ENCODE measurements around the gene DNAH7.

DNAH7 gene

GRCh38 chr2:196077821-196078220, 9.2 kb upstream of the DNAH7 start:
- no peak for DNase-seq (ENCODE audit: low read depth)

GRCh38 chr2:196076778-196077568, 8.3 kb upstream of the DNAH7 start:
- DNase-seq (ENCODE audit: low read depth), result no peak

DNA sequence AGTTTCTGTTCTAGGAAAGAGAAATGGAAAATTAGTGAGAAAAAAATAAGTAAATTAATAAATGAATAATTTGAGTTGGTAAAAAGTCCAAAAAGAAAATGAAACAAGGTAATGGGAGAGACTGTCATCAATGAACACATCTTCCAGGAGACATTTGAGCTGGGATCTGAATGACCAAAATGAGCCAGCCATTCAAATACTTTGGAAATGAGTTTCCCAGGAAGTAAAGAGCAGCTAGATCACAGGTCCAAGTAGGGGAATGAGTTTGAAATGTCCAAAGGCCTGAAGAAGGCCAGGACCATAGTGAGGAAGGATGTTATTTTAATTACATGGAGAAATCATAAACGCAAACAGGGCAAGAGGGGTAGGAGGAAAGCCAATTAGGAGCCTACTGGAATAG, 6.6 kb upstream of the DNAH7 start:
- no peak for DNase-seq (ENCODE audit: low read depth)

DNA sequence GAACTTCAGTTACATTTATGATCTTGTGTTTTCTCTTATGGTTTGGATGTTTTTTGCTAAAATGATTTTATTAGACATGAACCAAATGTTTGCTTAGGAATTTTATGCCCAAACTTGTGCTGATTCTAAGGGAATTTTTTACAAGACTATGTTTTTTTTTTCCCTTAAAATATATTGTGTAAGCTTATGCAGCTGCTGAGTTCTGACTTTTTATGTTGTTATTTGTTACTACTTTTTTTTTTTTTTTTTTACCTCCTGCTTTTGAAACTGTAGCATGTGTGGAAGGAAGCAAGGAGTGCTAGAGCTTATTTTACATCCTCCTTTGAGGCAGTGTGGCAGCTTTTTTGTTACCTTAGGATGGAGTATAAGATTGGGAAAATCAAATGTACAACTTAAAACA, 6.0 kb upstream of the DNAH7 start:
- DNase-seq (ENCODE audit: low read depth), result no peak

DNA sequence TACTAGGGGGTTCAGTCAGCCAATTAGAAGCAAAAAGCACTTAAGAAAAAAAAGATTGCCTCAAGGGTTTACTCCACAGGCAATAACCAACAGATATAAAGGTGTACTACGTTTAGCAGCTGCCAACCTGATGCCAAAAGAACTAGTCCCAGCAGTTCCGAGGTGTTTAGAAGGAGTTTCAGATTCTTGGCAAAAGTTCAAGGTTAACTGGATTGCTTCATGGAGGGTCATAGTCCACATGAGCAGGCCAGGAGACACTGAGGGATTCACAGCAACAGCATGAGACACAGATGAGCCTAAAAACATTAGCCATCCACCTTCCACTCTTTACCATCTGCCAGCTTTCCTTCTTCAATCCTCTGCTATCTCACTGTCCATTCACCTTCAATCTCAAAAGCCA, 4.9 kb upstream of the DNAH7 start:
- DNase-seq (ENCODE audit: low read depth), result no peak

DNA sequence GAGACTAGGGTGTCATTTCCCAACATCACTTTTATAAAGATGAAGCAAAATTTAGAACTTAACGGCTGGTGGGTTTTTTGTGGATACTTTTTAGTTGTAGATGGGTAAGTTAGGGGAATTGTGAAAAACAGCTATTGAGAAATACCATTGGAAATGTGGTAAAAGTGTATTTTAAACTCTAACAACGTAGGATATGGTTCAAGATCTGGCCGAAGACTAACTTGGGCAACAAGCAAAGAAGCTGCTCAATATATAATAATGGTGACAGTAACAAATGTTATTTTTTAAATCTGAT, 1.6 kb downstream of the DNAH7 start:
- DNase-seq (ENCODE audit: low read depth), result no peak

DNA sequence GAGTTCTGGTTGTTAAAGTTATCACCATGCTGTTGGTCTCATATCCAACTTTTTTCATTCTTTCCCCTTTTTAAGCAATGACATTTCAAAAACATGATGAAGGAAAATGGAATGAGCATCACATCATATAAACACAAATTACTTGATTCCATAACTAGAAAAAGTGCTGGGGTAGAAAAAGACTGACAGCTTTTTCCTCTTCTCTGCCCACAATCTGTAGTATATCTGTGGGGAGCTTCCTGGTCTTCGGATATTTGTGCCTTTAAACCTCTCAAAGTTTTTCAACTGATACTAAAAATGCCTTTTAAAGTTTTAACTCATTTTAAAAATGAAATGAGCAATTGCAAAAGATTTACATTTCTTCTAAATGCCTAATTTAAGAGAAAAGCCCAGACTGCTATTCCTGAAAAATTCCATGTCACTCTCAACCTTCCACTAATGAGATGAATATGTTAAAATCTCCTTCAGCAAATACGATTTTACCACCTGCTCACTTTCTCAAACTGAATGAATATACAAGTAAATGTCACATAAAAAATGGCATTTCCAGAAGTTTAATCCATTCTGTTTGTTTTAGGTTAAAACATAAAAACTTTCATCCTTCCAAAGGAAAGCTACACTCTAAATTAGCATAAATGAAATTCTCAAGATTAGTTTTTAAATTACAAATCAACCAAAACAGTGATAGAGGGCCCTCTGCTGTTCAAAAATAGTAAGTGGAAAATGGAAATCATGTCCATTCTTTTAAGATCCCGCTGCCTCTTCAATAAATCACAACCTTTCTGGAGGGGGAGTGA, 2.1 kb downstream of the DNAH7 start:
- DNase-seq (ENCODE audit: low read depth), result no peak

- no peak for DNase-seq (ENCODE audit: low read depth)
These were observed 4.9 kb downstream of the DNAH7 start for GRCh38 chr2:196063773-196064172.

GRCh38 chr2:196059491-196059960, 9.1 kb downstream of the DNAH7 start:
- DNase-seq (ENCODE audit: low read depth), result no peak

DNA sequence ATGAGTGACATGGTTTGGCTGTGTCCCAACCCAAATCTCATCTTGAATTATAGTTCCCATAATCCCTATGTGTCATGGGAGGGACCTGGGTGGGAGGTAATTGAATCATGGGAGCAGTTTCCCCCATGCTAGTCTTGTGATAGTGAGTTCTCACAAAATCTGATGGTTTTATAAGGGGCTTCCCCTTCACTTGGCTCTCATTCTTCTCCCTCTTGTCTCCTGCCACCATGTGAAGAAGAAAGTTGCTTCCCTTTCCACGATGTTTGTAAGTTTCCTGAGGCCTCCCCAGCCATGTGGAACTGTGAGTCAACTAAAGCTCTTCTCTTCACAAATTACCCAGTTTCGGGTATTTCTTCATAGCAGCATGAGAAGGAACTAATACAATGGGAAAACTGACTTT, 14.0 kb downstream of the DNAH7 start:
- DNase-seq (ENCODE audit: low read depth), result no peak

DNA sequence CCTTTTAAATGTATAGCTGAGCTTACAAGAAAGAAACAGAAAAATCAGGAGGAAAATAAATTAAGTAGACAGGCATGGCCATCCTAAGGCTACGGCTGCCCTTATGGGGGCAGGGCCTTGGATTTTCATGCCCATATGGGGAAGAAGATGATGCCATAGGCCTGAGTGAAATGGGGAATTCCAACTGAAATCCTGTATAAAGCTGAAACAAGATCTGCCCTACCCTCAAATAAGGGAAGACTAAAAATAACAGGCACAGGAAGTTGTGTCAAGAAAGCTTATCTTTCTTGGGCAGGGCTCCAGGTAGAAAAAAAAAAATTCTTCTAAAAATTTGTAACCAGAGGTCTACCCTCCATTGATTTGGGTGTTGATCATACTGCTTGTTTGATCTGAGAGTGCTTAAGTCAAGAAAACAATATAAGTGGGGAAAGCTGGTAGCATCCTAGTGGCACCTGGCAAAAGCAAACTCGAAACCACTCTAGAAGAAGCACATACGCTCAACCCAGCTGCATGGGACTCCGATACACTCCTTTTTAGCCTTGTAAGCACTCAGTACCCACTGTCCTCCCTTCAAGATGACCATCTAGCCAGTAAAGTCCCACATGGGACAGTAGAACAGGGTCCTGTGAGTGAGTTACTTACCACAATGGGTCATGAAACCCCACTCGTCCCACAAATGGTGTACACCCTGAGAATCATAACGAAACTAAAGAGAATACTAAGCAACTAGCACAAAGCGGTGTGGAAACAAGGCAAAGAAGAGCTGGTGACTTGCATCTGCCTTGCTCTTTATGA, 22.3 kb downstream of the DNAH7 start:
- no peak for DNase-seq (ENCODE audit: low read depth)

DNA sequence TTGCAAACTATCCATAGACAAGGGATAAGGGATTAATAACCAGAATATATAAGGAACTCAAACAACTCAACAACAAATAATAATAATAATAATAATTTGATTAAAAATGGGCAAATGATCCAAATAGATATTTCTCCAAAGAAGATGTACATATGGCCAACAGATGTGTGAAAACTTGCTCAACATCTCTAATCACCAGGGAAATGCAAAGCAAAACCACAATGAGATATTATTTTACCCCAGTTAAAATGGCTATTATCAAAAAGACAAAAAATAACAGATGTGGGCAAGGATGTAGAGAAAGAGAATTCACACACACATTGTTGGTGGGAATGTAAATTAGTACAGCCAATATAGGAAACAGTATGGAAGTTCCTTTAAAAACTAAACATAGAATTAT, 26.9 kb downstream of the DNAH7 start:
- DNase-seq (ENCODE audit: low read depth), result no peak

- no peak for DNase-seq (ENCODE audit: low read depth)
These were observed 28.4 kb downstream of the DNAH7 start for GRCh38 chr2:196040218-196040617.

DNA sequence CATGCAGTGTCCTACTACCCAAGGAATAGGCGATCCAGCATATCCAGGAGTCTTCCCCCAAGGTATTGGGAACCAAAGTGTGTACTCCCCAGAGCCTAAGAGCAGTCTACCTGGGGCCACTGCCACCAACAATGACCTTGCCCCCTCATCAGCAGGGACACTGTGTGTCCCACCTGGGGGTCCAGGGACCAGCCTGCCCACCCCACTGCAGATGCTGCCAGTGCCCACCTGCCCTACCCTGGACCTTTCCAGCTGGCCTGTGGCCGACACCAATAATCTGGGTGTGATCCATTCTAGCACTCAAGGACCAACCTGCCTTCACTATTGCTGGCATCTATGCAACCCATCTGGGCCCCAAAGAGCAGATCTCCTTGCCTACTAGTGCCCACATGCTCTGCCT, 32.2 kb downstream of the DNAH7 start:
- DNase-seq (ENCODE audit: low read depth), result no peak

DNA sequence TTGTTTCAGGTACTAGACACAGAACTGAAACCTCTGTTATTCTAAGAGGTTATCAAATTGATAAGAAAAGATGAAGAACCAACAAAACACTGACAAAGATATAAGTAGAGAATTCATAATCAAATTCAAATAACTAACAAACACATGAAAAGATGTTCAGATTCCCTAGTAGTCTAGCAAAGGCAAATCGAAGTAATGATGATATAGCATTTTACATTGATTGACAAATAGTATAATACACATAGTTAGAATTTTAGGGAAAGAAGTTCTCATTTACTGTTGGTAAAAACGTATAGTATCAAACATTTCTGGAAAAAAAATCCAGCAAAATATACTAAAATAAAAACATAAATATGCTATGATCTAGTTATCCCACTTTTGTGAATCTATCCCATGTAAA, 50.6 kb downstream of the DNAH7 start:
- no peak for DNase-seq (ENCODE audit: low read depth)

DNA sequence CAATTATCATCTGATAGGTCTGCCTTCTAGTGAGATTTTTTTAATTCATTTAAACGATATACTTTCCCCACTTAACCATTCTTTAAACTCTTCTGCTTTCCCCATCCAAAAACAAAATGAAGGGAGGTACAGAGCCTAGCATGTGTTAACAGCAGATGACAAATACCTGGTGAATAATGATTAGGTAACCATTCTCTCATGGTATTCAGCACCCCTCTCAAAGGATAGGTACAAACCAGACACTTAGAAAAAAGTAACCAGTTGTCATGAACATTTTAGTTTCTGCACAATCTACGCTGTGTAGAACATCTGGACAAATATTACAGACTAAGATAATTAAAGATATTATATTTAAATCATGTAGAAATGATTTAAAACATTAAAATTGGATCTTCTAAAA, 56.3 kb downstream of the DNAH7 start:
- DNase-seq (ENCODE audit: low read depth), result no peak

GRCh38 chr2:196000551-196000950, 68.1 kb downstream of the DNAH7 start:
- DNase-seq (ENCODE audit: low read depth), result no peak

- DNase-seq (ENCODE audit: low read depth), result no peak
These were observed 70.6 kb downstream of the DNAH7 start for GRCh38 chr2:195998070-195998469.

DNA sequence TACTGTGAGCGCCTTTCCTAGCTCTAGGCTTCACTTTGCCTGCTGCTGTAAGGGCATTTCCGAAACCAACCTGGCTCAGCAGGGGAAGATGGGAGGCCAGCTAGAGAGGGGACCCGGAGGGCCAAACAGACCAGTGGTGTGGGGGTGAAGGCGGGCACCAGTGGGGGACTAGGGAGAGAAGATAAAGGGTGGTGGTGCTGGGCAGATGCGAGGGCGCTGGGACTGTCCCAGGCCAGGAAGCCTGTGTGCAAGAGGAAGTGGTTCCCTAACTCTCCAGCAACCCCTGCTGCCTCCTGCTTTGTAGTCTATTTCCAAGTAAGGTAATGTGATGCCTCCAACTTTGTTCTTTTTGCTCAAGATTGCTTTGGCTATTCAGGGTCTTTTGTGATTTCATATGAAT, 73.1 kb downstream of the DNAH7 start:
- no peak for DNase-seq (ENCODE audit: low read depth)

- no peak for DNase-seq (ENCODE audit: low read depth)
These were observed 75.0 kb downstream of the DNAH7 start for GRCh38 chr2:195993623-195994022.

DNA sequence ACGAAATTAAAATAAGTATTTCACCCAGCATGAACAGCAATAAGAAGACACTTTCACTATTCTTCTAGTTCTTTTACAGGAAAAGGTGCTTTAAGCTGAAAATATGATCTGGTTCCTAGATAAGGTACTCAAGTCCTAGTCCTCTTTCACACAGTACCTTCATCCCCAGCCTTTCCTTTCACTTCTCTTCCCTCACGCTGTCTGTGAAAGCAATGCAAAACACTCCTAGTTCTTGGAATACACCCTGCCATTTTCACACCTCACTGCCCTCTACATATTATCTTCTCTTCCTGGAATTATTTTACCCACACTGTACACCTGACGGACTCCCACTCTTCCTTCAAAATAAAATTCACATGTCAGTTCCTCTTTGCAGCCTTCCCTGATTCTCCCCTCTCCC, 82.9 kb downstream of the DNAH7 start:
- DNase-seq (ENCODE audit: low read depth), result no peak

GRCh38 chr2:195984923-195985726, 83.5 kb downstream of the DNAH7 start:
- no peak for DNase-seq (ENCODE audit: low read depth)

Data from stimulated activated CD8-positive, alpha-beta memory T cell treated with anti-CD3 and anti-CD28 coated beads, Interleukin-12 subunit alpha, Interleukin-12 subunit beta, amount 100 ng/mL, for 1 hour (primary cell).